ENCODE results near the gene PROX1.

The PROX1 gene

GRCh38 chr1:213987927-213988506, at the start of gene PROX1:
Gene PROX1, plus strand, starts transcription at chr1:213987973. Its CDS starts 8,563 bp downstream, at chr1:213996536.
- Mint-ChIP-seq H3K27ac (peak within 1 kb of the TSS; percentile 85), H3K9me3 (peaks cover 1% of the 10 kb centered on the region), H3K4me1 (peaks cover 21% of the 10 kb centered on the region), H3K27me3 (peaks cover 37% of the 10 kb centered on the region), H3K4me3 (peak within 1 kb of the TSS; percentile 89), H3K36me3 (peaks cover 1% of the 10 kb centered on the region)
- ATAC-seq (ENCODE audit: low read depth), result peak; percentile 78
- no peak for DNase-seq (ENCODE audit: low spot score in 2 of 2)

DNA sequence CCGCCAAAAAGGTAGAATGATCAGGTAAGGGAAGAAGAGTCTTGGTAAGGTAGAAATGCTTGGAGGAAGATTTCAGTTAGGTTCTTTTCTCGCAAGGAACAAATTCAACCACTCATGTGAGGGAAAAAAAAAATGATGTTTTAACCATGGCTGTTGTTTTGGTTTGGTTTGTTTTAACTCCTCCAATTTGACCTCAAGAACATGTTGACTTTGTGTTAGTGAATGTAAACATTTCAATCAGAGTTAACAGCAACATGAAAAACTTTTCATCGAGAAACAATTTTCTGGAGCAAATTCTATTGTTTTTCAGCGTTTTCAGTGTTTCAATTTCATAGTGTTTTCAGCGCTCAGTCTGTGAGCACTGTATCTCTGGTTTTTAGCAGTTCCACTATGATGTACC, 49.0 kb upstream of the PROX1 start:
- H3K4me3 Mint-ChIP-seq, result no peak overlapping the region
- no peak overlapping the region for H3K27ac Mint-ChIP-seq
- ATAC-seq (ENCODE audit: low read depth) (no peak), DNase-seq (ENCODE audit: low spot score in 2 of 2) (no peak)
- H3K36me3 Mint-ChIP-seq, result no peaks in the 10 kb centered on the region
- no peaks in the 10 kb centered on the region for H3K27me3 Mint-ChIP-seq
- no peaks in the 10 kb centered on the region for H3K4me1 Mint-ChIP-seq
- peaks cover 5% of the 10 kb centered on the region for H3K9me3 Mint-ChIP-seq

- no peaks in the 10 kb centered on the region for H3K27me3 Mint-ChIP-seq
- peaks cover 3% of the 10 kb centered on the region for H3K9me3 Mint-ChIP-seq
- no peak for DNase-seq (ENCODE audit: low spot score in 2 of 2)
- H3K36me3 Mint-ChIP-seq, result no peaks in the 10 kb centered on the region
- no peak overlapping the region for H3K27ac Mint-ChIP-seq
- no peaks in the 10 kb centered on the region for H3K4me1 Mint-ChIP-seq
- no peak for ATAC-seq (ENCODE audit: low read depth)
- no peak overlapping the region for H3K4me3 Mint-ChIP-seq
Observed at GRCh38 chr1:213939888-213940287, 47.9 kb upstream of the PROX1 start.

DNA sequence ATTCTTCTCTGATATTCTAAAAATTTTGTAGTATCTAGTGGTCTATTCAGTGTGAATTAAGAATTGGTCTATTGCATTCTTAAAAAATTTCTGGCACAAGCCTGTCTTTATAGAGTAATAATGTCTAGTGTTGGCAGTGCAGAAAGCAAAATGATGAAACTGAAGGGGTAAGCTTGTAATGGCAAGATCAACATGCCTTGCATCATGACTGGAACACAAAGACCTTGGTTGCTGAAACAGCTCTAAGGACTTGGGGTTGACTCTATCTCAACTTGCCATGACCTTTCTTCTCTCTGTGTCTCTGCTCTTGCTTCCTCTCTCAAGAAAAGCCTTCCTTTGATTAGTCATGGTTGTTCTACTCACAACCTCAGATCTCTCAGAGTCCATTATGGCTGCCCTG, 46.8 kb upstream of the PROX1 start:
- Mint-ChIP-seq H3K4me3 (no peak overlapping the region), H3K36me3 (no peaks in the 10 kb centered on the region), H3K4me1 (no peaks in the 10 kb centered on the region), H3K27ac (no peak overlapping the region), H3K27me3 (no peaks in the 10 kb centered on the region), H3K9me3 (peaks cover 1% of the 10 kb centered on the region)
- DNase-seq (ENCODE audit: low spot score in 2 of 2) (no peak), ATAC-seq (ENCODE audit: low read depth) (no peak)

GRCh38 chr1:213942061-213942460, 45.7 kb upstream of the PROX1 start:
- no peak overlapping the region for H3K4me3 Mint-ChIP-seq
- no peaks in the 10 kb centered on the region for H3K27me3 Mint-ChIP-seq
- no peaks in the 10 kb centered on the region for H3K4me1 Mint-ChIP-seq
- H3K27ac Mint-ChIP-seq, result no peak overlapping the region
- ATAC-seq (ENCODE audit: low read depth), result no peak
- no peaks in the 10 kb centered on the region for H3K9me3 Mint-ChIP-seq
- DNase-seq (ENCODE audit: low spot score in 2 of 2), result no peak
- no peaks in the 10 kb centered on the region for H3K36me3 Mint-ChIP-seq

GRCh38 chr1:213947200-213947801, 40.5 kb upstream of the PROX1 start:
- ATAC-seq (ENCODE audit: low read depth) (no peak), DNase-seq (ENCODE audit: low spot score in 2 of 2) (no peak)
- H3K4me1 Mint-ChIP-seq, result no peaks in the 10 kb centered on the region
- no peak overlapping the region for H3K4me3 Mint-ChIP-seq
- no peaks in the 10 kb centered on the region for H3K9me3 Mint-ChIP-seq
- no peak overlapping the region for H3K27ac Mint-ChIP-seq
- no peaks in the 10 kb centered on the region for H3K27me3 Mint-ChIP-seq
- H3K36me3 Mint-ChIP-seq, result no peaks in the 10 kb centered on the region

- H3K27me3 Mint-ChIP-seq, result no peaks in the 10 kb centered on the region
- H3K4me3 Mint-ChIP-seq, result no peak overlapping the region
- H3K9me3 Mint-ChIP-seq, result peaks cover 2% of the 10 kb centered on the region
- H3K27ac Mint-ChIP-seq, result no peak overlapping the region
- H3K36me3 Mint-ChIP-seq, result no peaks in the 10 kb centered on the region
- DNase-seq (ENCODE audit: low spot score in 2 of 2) (no peak), ATAC-seq (ENCODE audit: low read depth) (no peak)
- H3K4me1 Mint-ChIP-seq, result no peaks in the 10 kb centered on the region
Observed at GRCh38 chr1:213951876-213952275, 35.9 kb upstream of the PROX1 start.

DNA sequence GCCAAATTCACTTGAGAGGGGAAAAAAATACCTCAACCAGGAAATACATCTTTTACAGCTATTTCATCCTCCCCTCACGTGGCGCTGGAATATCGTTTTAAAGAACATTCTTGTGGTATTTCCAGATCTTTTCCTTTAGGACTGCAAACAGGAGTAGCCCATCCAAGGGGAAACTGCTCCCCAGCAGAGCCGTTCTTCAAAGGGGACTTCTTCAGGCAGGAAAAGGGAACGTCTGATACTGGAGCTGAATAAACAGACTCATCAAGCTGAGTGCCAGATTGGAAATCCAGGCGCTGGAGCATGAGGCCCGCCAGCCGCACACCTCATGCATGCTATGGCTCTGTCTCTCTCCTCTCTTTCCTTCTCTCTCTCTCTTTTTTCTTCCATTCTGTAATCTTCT, 34.0 kb upstream of the PROX1 start:
- DNase-seq (ENCODE audit: low spot score in 2 of 2) (no peak), ATAC-seq (ENCODE audit: low read depth) (no peak)
- Mint-ChIP-seq H3K9me3 (peaks cover 2% of the 10 kb centered on the region), H3K27ac (no peak overlapping the region), H3K36me3 (no peaks in the 10 kb centered on the region), H3K4me3 (no peak overlapping the region), H3K27me3 (no peaks in the 10 kb centered on the region), H3K4me1 (no peaks in the 10 kb centered on the region)

DNA sequence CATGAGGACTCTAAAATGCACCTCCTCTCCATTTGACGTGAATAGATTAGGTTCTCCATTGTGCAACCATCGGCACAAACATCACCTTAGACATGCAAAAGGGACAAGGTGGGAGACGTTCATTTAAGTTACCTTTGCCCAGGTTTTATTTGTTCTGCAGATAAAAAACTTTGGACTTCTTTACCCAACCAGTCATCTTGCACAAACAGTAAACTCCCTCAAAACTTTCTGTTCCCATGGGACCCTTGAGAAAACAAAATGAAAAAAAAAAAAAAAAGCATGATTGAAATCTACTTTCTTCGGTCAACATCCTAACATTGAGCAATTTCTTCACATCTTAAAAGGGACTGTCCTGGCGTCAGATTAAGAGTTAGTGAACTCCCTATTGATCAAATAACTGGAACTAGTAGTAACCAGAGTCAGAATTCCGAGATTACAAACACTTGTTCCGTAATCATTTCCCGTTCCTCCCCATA, 31.4 kb upstream of the PROX1 start:
- no peak overlapping the region for H3K4me3 Mint-ChIP-seq
- peaks cover 2% of the 10 kb centered on the region for H3K9me3 Mint-ChIP-seq
- H3K36me3 Mint-ChIP-seq, result no peaks in the 10 kb centered on the region
- no peaks in the 10 kb centered on the region for H3K27me3 Mint-ChIP-seq
- H3K27ac Mint-ChIP-seq, result no peak overlapping the region
- no peaks in the 10 kb centered on the region for H3K4me1 Mint-ChIP-seq
- ATAC-seq (ENCODE audit: low read depth), result no peak
- no peak for DNase-seq (ENCODE audit: low spot score in 2 of 2)

DNA sequence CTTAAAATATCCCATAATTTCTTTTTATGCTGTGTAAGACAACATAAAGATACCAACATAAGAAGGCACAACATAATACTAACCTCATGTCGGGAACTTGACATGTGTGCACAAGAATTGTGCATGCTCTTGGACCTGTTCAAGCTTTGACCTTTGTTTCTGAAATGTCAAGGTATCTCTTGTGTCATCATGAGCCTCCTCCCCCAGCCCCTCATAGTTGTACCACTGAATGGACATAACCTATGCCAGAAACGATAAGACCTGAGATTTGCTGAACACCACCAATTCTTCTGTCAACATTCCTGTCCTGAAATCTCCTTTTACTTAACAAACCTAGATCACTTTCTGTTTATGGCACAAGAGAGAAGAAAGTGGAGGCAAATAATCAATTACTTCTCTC, 29.4 kb upstream of the PROX1 start:
- Mint-ChIP-seq H3K27me3 (no peaks in the 10 kb centered on the region), H3K36me3 (no peaks in the 10 kb centered on the region), H3K4me1 (no peaks in the 10 kb centered on the region), H3K27ac (no peak overlapping the region), H3K9me3 (peaks cover 4% of the 10 kb centered on the region), H3K4me3 (no peak overlapping the region)
- ATAC-seq (ENCODE audit: low read depth) (no peak), DNase-seq (ENCODE audit: low spot score in 2 of 2) (no peak)

DNA sequence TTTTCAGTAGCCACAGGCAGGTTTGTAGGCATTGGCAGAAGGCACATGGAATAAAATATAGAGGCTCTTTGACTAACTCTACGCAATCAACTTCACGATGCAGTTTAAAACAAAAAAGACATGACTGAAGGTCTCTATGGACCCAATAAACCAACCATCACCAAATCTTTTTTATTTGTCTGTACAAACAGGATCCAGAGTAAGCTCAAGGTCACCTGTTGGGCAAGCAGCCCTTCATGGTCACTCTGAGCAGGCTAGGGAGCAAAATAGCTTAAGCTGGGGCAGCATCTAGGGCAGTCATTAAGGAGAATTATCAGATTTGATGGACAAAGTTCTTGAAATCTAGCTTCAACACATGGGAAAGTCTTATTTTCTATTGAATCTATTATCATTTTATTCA, 26.8 kb upstream of the PROX1 start:
- DNase-seq (ENCODE audit: low spot score in 2 of 2) (no peak), ATAC-seq (ENCODE audit: low read depth) (no peak)
- no peak overlapping the region for H3K27ac Mint-ChIP-seq

GRCh38 chr1:213962508-213962907, 25.3 kb upstream of the PROX1 start:
- Mint-ChIP-seq H3K27ac (no peak overlapping the region), H3K4me3 (no peak overlapping the region), H3K9me3 (peaks cover 2% of the 10 kb centered on the region), H3K27me3 (peaks cover 2% of the 10 kb centered on the region), H3K36me3 (no peaks in the 10 kb centered on the region), H3K4me1 (no peaks in the 10 kb centered on the region)
- ATAC-seq (ENCODE audit: low read depth) (no peak), DNase-seq (ENCODE audit: low spot score in 2 of 2) (no peak)

More for the DNA sequence above, 26.8 kb upstream of the PROX1 start:
- peaks cover 2% of the 10 kb centered on the region for H3K9me3 Mint-ChIP-seq
- no peaks in the 10 kb centered on the region for H3K36me3 Mint-ChIP-seq
- H3K4me1 Mint-ChIP-seq, result no peaks in the 10 kb centered on the region
- no peak overlapping the region for H3K4me3 Mint-ChIP-seq
- peaks cover 2% of the 10 kb centered on the region for H3K27me3 Mint-ChIP-seq

- H3K36me3 Mint-ChIP-seq, result no peaks in the 10 kb centered on the region
- ATAC-seq (ENCODE audit: low read depth) (no peak), DNase-seq (ENCODE audit: low spot score in 2 of 2) (no peak)
- peaks cover 7% of the 10 kb centered on the region for H3K9me3 Mint-ChIP-seq
- H3K27ac Mint-ChIP-seq, result no peak overlapping the region
- peaks cover 3% of the 10 kb centered on the region for H3K27me3 Mint-ChIP-seq
- H3K4me3 Mint-ChIP-seq, result no peak overlapping the region
- no peaks in the 10 kb centered on the region for H3K4me1 Mint-ChIP-seq
Observed at GRCh38 chr1:213966122-213966521, 21.7 kb upstream of the PROX1 start.

DNA sequence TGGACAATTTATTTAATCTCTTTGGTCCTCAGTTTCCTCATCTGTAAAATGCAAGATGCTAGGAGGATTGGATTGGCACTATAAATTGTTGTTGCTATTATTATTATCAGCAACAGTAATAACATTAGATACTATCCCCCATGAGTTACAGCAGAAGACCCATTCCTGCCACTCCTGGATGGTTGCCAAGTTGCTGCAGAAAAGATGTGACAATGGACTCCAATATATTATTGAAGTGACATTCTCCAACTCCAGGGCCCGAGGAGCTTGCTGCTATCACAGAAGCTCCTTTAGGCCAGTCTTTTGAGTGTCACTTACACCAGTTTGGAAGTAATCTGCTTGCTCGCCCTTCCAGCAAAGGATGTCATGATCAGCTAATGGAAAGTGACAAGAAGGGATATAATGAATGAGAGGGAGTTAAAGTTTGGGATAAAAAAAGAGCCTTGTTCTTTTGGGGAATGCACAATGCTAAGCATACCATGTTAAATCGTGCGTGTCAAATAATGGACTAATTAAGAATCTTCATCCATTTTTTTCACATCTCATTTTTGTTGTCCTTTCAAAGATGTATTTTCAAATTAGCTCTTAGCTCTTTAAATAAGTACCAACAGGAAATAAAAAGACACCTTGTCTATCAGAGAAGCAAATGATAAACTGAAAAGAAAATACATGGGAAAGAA, 19.5 kb upstream of the PROX1 start:
- H3K4me1 Mint-ChIP-seq, result no peaks in the 10 kb centered on the region
- H3K27ac Mint-ChIP-seq, result no peak overlapping the region

More for the DNA sequence above, 19.5 kb upstream of the PROX1 start:
- DNase-seq (ENCODE audit: low spot score in 2 of 2) (no peak), ATAC-seq (ENCODE audit: low read depth) (no peak)
- H3K4me3 Mint-ChIP-seq, result no peak overlapping the region
- no peaks in the 10 kb centered on the region for H3K36me3 Mint-ChIP-seq
- peaks cover 5% of the 10 kb centered on the region for H3K9me3 Mint-ChIP-seq
- H3K27me3 Mint-ChIP-seq, result peaks cover 3% of the 10 kb centered on the region
